ENCODE measurements around the gene NGFR. TPM values are rescaled to one million over a fixed set of nuclear protein-coding genes. Genes with fewer than 3 reads are reported as not detected.

Gene NGFR
- total and polyA plus RNA-seq, 2 donors (not counting 1 experiment from before 2014, with no cell fraction given): 0.31 to 1.6 TPM

GRCh38 chr17:49452201-49452600 is 42.9 kb upstream of the NGFR start:
- ChIA-PET POLR2A (no interaction called here), CTCF (no interaction called here)
- Mint-ChIP-seq H3K4me3 (no peak overlapping the region), H3K27ac (no peak overlapping the region), H3K27me3 (peaks cover 40% of the 10 kb centered on the region), H3K9me3 (ENCODE audit: insufficient read depth) (no peaks in the 10 kb centered on the region), H3K4me1 (no peaks in the 10 kb centered on the region)
- Histone ChIP-seq H3K9me3 (ENCODE audit: control extremely low read depth in 1 of 3, control insufficient read depth in 2 of 3, insufficient read depth in 1 of 3, low read length in 2 of 3) (no peaks in the 10 kb centered on the region), H3K4me3 (ENCODE audit: control extremely low read depth in 1 of 5, extremely low read depth in 1 of 5, insufficient read depth in 1 of 5, low read depth in 2 of 5, low read length in 4 of 5) (no peak overlapping the region), H3K4me1 (ENCODE audit: control insufficient read depth in 2 of 2, insufficient read depth in 2 of 2, low read length in 2 of 2) (no peaks in the 10 kb centered on the region), H3K79me2 (ENCODE audit: control insufficient read depth, insufficient read depth, low read length) (no peaks in the 10 kb centered on the region), H3K27ac (ENCODE audit: low read length in 2 of 2) (no peak overlapping the region), H3K4me2 (replicated peaks; ENCODE audit: low read depth, low read length, poor library complexity, severe bottlenecking) (no peak overlapping the region), H3K27me3 (replicated peaks in 1 of 4; ENCODE audit: control extremely low read depth in 1 of 4, control insufficient read depth in 3 of 4, insufficient read depth in 4 of 4, low read length in 3 of 4) (peaks cover 0 to 22% (median 5%) of the 10 kb centered on the region in 4 experiments), H4K20me1 (ENCODE audit: control insufficient read depth, insufficient read depth, low read length, poor library complexity, severe bottlenecking) (no peaks in the 10 kb centered on the region), H2AFZ (ENCODE audit: insufficient read depth, low read depth, low read length, poor library complexity, severe bottlenecking) (no peak overlapping the region), H3K36me3 (replicated peaks in 1 of 2; ENCODE audit: control extremely low read depth in 1 of 2, control insufficient read depth in 1 of 2, extremely low read depth in 1 of 2, insufficient read depth in 2 of 2, low read length in 1 of 2) (no peaks in the 10 kb centered on the region), H3K9ac (ENCODE audit: low read length) (no peak overlapping the region)
- no peak for TF ChIP-seq EZH2 (IDR thresholded peaks at IDR 0.05; ENCODE audit: borderline replicate concordance, insufficient read depth, low read depth, low read length, poor library complexity, severe bottlenecking)
- TF ChIP-seq, protein P1, sequence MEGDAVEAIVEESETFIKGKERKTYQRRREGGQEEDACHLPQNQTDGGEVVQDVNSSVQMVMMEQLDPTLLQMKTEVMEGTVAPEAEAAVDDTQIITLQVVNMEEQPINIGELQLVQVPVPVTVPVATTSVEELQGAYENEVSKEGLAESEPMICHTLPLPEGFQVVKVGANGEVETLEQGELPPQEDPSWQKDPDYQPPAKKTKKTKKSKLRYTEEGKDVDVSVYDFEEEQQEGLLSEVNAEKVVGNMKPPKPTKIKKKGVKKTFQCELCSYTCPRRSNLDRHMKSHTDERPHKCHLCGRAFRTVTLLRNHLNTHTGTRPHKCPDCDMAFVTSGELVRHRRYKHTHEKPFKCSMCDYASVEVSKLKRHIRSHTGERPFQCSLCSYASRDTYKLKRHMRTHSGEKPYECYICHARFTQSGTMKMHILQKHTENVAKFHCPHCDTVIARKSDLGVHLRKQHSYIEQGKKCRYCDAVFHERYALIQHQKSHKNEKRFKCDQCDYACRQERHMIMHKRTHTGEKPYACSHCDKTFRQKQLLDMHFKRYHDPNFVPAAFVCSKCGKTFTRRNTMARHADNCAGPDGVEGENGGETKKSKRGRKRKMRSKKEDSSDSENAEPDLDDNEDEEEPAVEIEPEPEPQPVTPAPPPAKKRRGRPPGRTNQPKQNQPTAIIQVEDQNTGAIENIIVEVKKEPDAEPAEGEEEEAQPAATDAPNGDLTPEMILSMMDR (IDR thresholded peaks at IDR 0.05): no peak
- no peak for ATAC-seq (ENCODE audit: low read depth)
- 64% methylated on average over 3 of the region's 5 CpGs for WGBS (ENCODE audit: insufficient coverage)
- intact Hi-C loops (cut with micrococcal nuclease): no loop called here
- DNase-seq: no peak

GRCh38 chr17:49452661-49453060 is 42.4 kb upstream of the NGFR start:
- Mint-ChIP-seq H3K9me3 (ENCODE audit: insufficient read depth) (no peaks in the 10 kb centered on the region), H3K27ac (no peak overlapping the region), H3K27me3 (peaks cover 42% of the 10 kb centered on the region), H3K4me1 (no peaks in the 10 kb centered on the region), H3K4me3 (no peak overlapping the region)
- no peak for DNase-seq
- Histone ChIP-seq H4K20me1 (ENCODE audit: control insufficient read depth, insufficient read depth, low read length, poor library complexity, severe bottlenecking) (no peaks in the 10 kb centered on the region), H3K27me3 (replicated peaks in 1 of 4; ENCODE audit: control extremely low read depth in 1 of 4, control insufficient read depth in 3 of 4, insufficient read depth in 4 of 4, low read length in 3 of 4) (peaks cover 0 to 26% (median 5%) of the 10 kb centered on the region in 4 experiments), H3K79me2 (ENCODE audit: control insufficient read depth, insufficient read depth, low read length) (no peaks in the 10 kb centered on the region), H3K27ac (ENCODE audit: low read length in 2 of 2) (no peak overlapping the region), H3K4me3 (ENCODE audit: control extremely low read depth in 1 of 5, extremely low read depth in 1 of 5, insufficient read depth in 1 of 5, low read depth in 2 of 5, low read length in 4 of 5) (no peak overlapping the region), H2AFZ (ENCODE audit: insufficient read depth, low read depth, low read length, poor library complexity, severe bottlenecking) (no peak overlapping the region), H3K9ac (ENCODE audit: low read length) (no peak overlapping the region), H3K9me3 (ENCODE audit: control extremely low read depth in 1 of 3, control insufficient read depth in 2 of 3, insufficient read depth in 1 of 3, low read length in 2 of 3) (no peaks in the 10 kb centered on the region), H3K4me1 (ENCODE audit: control insufficient read depth in 2 of 2, insufficient read depth in 2 of 2, low read length in 2 of 2) (no peaks in the 10 kb centered on the region), H3K36me3 (replicated peaks in 1 of 2; ENCODE audit: control extremely low read depth in 1 of 2, control insufficient read depth in 1 of 2, extremely low read depth in 1 of 2, insufficient read depth in 2 of 2, low read length in 1 of 2) (no peaks in the 10 kb centered on the region), H3K4me2 (replicated peaks; ENCODE audit: low read depth, low read length, poor library complexity, severe bottlenecking) (no peak overlapping the region)
- TF ChIP-seq, protein P1 (IDR thresholded peaks at IDR 0.05): no peak
- TF ChIP-seq EZH2 (IDR thresholded peaks at IDR 0.05; ENCODE audit: borderline replicate concordance, insufficient read depth, low read depth, low read length, poor library complexity, severe bottlenecking): no peak
- intact Hi-C loops (cut with micrococcal nuclease): no loop called here
- ChIA-PET CTCF (no interaction called here), POLR2A (no interaction called here)
- 95% methylated on average over 5 of the region's 5 CpGs for WGBS (ENCODE audit: insufficient coverage)
- ATAC-seq (ENCODE audit: low read depth): no peak
